ENCODE data around the gene PSMD12. TPM values are rescaled to one million over a fixed set of nuclear protein-coding genes. Genes with fewer than 3 reads are reported as not detected.

PSMD12 gene
- total RNA-seq, 1 experiment from 2014 or later, result 79.2 TPM

GRCh38 chr17:67289181-67289876 lies 77.0 kb downstream of the PSMD12 start:
- no peak for TF ChIP-seq CTCF (IDR thresholded peaks at IDR 0.05; ENCODE audit: unreplicated experiment)
- Mint-ChIP-seq H3K36me3 (ENCODE audit: insufficient read depth, unreplicated experiment) (no peaks in the 10 kb centered on the region), H3K27me3 (ENCODE audit: unreplicated experiment) (no peaks in the 10 kb centered on the region), H3K4me3 (ENCODE audit: low read depth, unreplicated experiment) (no peak overlapping the region), H3K27ac (ENCODE audit: unreplicated experiment) (no peak overlapping the region), H3K4me1 (ENCODE audit: low read depth, unreplicated experiment) (no peaks in the 10 kb centered on the region), H3K9me3 (ENCODE audit: low read depth, unreplicated experiment) (peaks cover 3% of the 10 kb centered on the region)
- no TSS peak for BruUV-seq (replicated peaks)
- no peak for DNase-seq
- intact Hi-C loops (cut with micrococcal nuclease; ENCODE audit: unreplicated experiment), result no loop called here
- CTCF ChIA-PET, result interaction anchor here (0.7 kb wide), 3 partner anchors 13 to 1490 kb away, joined by 3 to 6 read pairs (median 4); no protein-coding TSS in a partner anchor

Other genes with a start within 250 kb of the PSMD12 start
- gene HELZ, start 121.4 kb downstream of the PSMD12 start, total RNA-seq (2022), result 50.7 and 60.8 TPM in 2 replicates
- 6.9 and 11.4 TPM in 2 replicates for gene PITPNC1, start 10.7 kb upstream of the PSMD12 start, total RNA-seq (2022)